HG03066 (cell line): ENCODE results near the gene PPP3CA.

Experiments used
- ATAC-seq: cut with Tn5 transposase; IDR thresholded peaks from one replicate; pipeline ENCODE4 v1.9.1; 2021; ENCODE audit warnings: low read depth; ENCODE audit not compliant: unreplicated experiment

Gene PPP3CA

DNA sequence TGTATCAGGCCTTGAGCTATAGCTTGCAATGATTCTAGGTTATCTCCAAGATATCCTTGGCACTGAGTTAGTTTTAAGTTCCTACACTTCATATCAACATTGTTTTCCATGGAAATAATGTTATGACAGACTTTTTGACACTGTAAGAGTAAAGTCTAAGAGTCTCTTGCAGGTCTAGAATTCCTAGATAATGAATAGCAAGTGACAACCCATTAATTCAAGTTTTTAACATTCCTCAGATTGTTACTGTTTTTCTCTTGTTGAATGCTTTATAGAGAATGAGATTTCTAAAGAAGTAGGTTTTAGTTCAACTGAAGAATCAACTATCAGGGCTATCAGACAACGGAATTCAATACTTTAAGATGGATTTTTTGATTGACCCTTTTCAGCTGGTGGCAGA lies 276.1 kb downstream of the PPP3CA start:
- no peak for ATAC-seq

DNA sequence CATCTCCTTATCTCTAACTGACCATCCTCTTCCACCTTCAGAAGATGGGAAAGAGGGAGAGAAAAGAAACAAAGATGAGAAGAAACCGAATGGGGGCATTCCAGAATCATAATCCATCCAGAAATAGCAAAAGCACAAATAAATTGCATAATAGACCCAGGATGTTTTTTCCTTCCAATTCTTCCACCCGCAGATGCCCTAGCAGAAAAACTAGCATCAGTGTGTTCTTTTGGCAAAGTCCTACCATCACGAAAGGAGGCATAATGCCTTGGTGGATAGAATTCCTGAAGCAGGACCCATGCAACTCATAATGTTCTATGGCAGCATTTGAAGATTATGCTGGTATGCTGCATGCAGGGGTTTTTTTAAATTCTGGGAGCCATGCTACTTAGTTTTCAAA lies 279.2 kb downstream of the PPP3CA start:
- no peak for ATAC-seq

DNA sequence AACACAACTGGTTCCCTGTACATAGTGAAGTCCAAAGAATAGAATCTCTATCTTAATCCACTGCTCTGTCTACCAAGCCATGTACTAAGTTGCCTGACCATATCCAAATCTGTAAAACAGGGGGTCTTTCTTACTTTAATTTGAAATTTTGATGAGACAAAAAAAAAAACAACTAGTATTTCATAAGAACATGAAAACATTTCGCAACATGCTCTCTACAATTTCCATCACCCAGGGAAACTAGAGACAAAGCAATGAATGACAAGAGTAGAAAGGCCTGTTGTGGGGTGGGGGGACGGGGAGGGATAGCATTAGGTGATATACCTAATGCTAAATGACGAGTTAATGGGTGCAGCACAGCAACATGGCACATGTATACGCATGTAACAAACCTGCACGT lies 279.9 kb downstream of the PPP3CA start:
- no peak for ATAC-seq

DNA sequence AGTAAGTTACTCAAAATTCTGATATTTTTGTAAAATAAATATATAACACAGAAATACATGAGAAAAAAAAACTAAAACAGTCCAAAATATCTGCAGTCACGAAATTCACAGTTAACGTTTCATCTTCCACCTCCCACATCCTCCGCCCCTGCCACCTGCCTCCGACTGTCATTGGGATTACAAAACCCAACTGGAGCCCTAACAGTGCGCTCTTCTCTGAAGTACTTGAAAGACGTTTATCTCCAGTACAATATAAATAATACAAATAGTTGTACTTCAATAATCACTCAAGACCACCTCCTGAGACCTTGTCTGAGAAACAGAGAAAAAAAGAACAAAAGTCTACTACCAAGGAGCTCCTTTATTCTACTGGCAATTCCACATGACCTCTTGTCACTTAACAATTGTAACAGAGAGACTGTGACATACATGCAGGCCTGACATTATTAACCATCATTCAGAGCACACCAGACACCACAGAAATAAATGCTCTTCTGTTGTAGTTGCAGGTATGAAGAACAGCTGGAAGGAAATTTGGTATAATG lies 280.6 kb downstream of the PPP3CA start:
- ATAC-seq = no peak

DNA sequence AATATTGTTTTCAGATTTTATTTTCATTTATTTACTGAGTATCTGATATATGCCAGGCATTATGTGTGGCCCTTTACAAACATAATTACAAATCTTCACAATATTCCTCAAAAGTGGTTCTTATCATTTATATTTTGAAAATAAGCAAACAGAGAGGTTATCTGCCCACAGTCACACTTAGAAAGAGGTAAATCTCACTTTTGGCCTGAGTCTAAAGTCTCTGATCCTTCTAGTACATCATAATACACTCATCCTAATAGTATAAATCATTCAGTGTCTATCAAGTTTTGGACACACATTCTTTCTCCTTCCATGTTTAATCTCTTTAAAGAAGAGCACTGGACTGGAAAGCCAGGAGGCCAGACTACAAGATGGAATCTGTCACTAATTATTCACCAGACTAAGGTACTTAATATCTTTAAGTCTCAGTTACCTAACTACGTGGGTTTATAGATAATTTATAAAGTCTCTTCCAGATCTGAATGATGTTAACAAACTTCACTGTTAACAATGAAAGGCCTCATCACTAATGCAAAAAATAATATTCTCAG lies 281.3 kb downstream of the PPP3CA start:
- ATAC-seq = no peak

DNA sequence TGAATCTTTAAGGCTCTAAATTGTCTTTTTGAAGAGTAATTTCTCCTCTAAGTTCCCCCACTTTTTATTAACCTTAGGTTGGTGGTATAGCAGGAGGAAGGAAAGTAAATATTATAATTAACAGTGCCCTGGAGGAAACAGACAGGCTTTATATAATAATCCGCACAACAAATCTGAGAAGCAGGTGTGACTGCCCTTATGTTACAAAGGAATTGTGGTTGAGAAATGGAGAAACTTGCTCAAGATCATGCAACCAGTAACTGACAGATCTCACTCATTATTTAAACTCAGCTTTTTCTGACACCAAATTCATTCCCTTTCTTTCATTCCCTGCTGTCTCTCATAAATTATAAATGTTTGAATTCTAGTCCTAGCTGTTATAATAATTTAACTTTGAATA lies 282.0 kb downstream of the PPP3CA start:
- no peak for ATAC-seq

DNA sequence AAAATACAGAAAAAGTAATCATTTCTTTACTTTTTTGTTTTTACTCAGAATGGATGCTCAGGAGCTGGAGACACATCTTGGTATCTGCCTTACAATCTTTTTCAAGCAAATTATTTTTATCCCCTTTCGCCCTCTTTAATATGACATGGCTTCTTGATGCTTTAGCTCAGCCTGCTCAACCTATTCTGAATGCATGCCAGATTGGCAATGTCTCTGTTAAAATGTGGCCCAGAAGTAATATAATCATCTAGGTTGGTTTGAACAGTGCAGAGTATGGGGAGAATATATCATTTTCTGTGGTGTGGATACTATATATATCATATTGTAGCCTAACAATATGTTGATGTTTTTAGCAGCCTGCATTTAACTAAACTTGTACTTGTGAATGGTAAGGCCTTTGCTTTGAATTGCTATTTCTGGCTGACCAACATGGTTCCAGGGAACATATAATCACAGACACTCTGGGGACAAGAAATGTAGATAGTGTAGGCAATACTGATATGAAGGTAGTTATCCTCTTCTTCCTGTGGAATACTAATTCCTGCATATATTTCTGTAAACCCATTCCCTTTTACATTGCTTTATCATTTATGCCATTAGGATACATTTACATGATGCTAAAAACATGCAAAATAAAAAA lies 282.7 kb downstream of the PPP3CA start:
- ATAC-seq = no peak

DNA sequence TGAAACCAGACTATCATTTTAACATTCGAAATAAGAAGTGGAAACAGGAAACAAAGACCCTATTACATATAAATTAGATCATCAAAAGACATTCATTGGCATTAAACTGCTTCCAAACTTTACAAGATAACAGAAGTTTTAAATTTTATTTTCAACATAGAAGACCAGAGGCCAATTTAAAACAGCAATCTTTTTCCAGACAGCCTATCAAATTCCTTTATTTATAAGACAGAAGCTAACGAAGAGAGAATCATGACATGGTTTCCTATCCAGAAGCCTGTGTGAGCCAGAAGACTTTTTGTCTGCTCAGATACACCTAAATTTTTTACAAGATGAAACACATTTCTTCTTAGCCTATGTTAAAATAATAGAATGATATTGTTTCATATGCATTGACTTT lies 291.9 kb downstream of the PPP3CA start:
- no peak for ATAC-seq

DNA sequence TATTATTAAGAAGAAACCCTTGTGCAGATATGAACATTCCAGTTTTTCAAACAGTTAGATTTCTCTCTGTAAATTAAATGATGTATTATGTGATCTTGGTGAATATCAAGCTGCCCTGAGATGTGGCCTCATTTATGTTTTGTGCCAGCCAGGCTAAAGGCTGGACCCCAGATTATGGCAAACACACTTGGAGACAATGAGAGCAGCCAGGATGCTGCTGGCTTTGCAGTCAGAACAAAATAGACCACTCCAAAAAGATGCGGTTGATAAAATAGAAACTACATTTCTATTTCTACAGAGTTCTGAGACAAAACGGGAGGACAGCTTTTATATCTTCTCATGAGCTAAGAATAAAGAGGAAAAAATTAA lies 296.5 kb downstream of the PPP3CA start:
- ATAC-seq = no peak

DNA sequence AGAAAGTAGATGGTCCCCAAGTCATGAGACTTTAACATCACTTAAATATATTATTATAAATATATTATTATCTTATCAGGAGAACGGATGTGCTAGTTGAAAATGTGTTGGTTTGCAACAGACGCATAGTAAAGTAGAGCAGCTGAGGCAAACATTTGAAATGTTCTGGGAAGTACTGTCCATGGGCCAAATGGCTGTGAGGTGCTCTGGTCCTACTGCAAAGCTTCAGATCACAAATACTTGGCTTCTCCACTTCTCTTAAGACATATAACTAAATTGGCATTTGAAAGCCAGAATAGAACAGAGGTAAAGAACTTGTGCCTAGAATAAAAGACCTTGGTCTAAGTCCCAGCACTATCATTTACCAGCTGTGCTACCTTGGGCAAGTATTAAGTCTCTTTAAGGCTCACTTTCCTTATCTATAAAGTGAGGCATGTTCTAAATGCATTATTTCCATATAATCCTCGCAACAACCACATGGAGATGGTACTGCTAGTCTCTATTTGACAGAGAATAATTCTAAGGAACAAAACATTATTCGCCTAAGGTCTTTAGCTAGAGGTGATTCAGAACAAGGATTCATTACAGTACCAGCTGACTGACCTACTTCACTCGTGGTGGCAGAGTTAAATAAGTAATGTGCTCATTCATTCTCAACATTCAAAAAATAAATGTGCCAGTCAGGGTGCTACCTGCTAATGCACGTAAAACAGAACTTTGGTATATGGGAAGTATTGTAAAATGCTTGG lies 297.1 kb downstream of the PPP3CA start:
- ATAC-seq = no peak

DNA sequence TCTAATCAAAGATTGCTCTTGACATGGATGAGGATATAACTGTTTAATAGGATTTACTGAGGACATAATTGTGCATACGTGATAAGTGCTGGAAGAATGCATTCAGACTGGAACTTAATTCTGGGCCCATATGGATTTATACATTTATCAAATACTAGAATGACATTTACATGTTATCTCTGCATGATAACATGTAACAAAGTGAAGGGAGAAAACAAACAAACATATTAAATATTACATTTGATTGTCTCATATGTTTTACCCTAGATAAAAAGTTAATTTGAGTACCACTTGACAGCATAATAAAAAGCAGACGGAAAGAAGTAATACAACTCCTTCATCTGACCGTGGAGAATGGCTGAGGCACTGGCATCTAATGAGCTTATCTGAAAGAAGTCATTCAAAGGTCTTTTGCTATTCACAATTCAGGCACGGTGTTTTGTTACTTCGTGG lies 297.8 kb downstream of the PPP3CA start:
- no peak for ATAC-seq

DNA sequence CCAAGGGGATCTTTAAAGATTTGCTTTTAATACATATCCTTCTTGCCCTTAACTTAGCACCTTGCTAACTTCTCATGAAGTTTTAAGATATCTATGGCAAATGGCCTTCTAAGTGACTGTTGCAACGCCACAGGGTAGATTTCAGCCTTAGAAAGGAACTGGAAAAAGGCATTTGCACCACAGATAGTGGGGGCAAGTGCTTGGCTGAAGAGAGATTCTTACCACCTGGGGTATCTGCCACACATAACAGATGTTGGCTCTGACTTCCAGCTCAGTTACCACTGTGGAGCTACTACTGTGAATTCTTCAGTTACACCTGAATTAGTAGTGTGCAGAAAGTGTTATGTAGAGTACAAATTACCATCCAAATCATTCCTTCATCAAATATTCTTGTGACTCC lies 302.6 kb downstream of the PPP3CA start:
- ATAC-seq = no peak

DNA sequence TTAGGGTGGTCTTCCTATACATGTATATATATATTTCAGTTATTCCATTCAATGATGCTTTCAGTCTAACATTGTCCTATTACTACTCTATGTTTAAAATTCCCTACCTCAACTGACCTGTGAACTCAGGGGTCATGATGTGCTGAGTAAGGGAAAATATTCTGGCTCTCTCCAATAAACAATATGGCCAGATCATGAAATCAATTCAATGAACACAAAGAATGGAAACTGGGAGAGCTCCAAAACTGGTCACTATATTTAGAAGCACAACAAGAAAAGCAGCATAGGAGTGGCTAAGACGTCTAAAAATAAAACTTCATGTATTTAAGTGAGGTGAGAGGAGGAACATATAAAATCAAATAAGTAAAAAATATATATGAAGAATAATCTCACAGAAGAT lies 304.5 kb downstream of the PPP3CA start:
- ATAC-seq = no peak

DNA sequence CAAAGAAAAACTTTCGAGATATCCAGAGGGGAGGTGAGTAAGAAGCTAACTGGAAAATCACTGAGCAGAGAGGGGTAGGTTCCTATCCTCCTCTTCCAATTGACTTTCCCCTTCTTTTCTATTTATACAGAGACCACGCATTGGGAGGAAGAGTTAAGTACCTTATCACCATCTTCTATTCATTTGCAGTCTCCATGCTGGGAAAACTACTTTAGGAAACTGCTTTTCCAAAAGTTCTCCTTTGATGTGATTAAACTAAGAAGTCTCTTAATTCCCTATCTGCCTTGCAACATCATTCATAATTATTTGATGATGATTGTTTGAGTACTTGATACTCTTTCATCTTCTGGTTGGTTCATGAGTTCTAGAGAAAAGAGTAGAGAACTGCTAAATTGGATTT lies 306.6 kb downstream of the PPP3CA start:
- ATAC-seq = no peak

DNA sequence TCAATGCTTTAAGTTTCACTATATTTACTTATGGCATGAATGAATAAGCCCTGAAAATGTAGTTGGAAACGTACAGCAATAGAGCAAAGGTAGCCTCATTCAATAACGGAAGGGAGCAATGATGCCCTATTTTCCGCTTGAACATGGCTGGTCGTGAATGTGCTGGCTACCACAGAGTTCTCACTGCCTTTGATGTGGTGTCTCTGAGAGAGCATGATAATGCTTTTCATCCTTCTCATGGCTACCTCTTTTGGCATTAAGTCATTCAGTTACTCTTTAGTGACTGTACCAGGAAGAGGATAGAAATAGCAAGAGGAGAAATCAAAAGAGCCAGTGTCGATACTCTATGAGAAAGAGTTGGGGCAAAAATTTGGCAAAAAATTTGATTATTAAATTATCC lies 308.0 kb downstream of the PPP3CA start:
- no peak for ATAC-seq

DNA sequence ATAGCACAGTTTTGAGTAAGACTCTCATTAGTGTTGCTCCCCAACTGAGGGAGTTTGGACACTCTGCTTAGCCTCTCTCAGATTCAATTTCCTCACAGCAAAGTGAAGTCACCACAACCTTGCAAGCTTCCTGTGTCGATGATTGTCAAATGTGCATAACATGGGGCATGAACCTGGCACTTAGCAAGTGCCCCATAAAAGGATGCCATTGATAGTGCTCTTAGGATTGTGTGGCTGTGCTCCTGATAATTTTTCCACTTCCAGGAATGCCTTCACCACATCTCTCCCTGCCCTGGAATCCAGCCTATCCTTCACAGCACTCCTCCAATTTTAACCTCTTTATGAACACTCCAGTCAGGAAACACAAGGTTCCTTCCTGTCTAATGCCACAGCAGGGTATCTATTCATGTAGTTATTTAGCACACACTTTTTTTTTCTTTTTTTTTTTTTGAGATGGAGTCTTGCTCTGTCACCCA lies 309.4 kb downstream of the PPP3CA start:
- no peak for ATAC-seq

DNA sequence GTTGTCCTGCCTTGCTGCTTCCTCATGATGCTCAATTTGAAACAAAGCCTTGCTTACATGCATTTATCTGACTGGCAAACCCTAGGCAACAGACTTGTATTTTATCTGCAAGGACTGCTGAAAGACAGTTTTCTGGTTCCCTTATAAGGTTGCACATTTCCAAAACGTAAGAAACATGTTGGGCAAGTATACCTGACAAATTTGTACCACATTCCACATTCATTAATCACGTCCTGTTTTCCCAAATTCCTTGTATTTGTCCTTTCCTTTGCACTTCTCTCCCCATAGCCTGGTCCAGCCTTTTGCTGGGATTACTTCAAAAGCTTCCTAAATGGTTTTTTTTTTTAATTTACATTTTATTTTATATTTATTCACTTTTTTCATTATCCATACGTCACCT lies 310.1 kb downstream of the PPP3CA start:
- ATAC-seq = no peak

DNA sequence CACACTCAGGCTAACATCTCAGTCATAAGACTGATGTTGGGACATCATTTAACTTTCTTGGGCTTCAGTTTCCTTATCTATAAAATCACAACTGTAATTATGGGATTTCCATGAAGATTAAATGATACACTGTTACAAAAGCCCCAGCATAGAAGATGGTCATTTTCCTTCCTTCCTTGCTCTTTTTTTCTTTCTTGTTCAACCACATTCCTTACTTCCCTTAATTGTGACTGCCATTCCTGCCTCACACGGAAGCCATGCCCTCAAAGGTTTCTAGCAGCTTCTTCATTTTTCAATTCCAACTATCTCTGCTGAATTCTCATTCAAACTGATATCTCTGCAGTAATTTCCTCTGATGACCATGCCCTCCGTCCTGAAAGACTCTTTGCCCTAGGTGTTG lies 311.8 kb downstream of the PPP3CA start:
- ATAC-seq = no peak

DNA sequence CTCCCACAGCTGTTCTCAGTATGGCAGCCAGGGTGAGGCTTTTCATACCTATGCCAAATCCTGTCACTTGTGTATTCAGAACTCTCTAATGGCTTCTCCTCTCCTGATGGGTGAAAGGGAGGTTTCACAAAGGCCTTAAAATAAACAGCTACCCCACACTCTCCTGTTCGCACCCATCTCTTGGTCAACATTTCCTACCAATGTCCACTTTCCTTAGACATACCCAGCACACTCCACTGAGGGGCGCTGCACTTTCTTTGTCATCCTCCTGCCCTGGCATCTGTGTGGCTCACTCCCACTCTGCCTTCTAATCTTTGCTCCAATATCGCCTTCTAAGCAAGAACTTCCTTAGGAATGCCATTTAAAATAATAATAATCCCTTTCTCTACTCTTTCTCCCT lies 313.3 kb downstream of the PPP3CA start:
- ATAC-seq = no peak

DNA sequence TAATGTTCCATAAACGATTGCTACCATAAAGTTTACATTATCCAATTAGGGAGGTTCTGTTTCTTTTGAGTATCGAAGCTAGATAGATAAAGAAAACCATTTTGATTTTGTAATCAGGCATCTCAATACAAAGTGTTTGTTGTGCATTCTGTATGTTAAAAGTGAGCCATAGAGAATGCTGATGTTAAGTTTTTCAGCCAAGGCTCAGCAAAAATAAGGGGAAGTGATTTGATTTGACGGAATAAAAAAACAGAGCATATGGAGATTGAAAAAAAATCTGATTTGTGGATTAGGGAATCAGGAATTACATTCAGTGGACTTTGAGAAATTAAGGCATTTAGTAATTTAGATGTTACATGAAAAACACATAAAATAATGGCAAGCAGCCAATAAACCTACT lies 314.8 kb downstream of the PPP3CA start:
- ATAC-seq = no peak

DNA sequence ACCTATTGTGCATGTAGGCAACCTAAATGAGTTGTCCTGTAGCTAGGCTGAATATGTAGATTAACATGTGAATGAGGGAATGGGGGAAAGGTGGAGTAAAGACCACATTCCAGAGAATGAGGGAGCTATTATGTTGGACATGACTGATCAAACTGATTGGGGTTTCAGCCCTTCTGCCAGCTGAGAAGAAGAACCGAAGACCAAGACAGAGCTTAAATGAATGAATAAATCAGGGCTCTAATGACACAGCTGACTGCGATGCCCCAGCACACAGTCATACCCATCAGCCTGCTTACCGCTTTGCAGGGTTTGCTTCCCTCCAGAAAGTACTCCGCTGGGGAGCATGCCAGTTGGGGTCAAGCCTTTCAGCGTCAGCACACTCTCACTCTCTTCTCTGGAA lies 315.4 kb downstream of the PPP3CA start:
- no peak for ATAC-seq

DNA sequence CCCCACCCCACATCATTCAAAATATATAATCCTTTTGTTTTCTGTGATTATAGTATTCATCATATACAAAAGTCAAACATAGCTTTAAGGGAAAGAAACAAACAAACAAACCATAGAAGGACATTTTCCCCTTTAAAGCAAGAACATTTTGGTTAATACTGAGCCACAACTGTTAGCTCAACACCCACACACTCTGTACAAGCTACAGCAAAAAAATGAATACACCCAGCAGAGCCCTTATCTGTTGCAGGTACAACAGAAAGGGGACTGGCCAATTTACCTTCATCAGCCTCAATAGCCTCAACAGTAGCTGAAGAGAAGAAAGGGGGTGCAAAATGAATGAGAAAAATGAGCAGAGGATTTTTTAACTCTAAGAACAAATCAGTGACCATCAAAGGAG lies 318.4 kb downstream of the PPP3CA start:
- ATAC-seq = peak; percentile 67
